Occipital lobe (tissue), 2 donors: ENCODE data around the gene ZNF638. TPM values are rescaled to one million over a fixed set of nuclear protein-coding genes. Genes with fewer than 3 reads are reported as not detected.
"Not testable (repeated sequence)": the region's sequence is repeated elsewhere in the genome, so short reads cannot be mapped to it uniquely, and the experiment has no call there.

Source experiments
- DNase-seq: peaks from one replicate; lab custom pipeline; 2025; lab: John Stamatoyannopoulos, UW
- total RNA-seq: library from RNA; depleted of rRNA; stranded (reverse); fragments of >200 nt; gene quantifications from one replicate; pipeline ENCODE4 v1.2.3, GENCODE V29; 2014

ZNF638 gene
- total RNA-seq, 1 donor from 2014 or later = 399 TPM

GRCh38 chr2:71402427-71402826 lies 70.8 kb downstream of the ZNF638 start:
- DNase-seq = no peak

- no peak for DNase-seq
Observed at GRCh38 chr2:71409611-71410010, 78.0 kb downstream of the ZNF638 start.

- no peak for DNase-seq
Observed at GRCh38 chr2:71410696-71411095, 79.1 kb downstream of the ZNF638 start.

- not testable (repeated sequence) for DNase-seq
Observed at GRCh38 chr2:71416866-71417265, 85.3 kb downstream of the ZNF638 start.

DNA sequence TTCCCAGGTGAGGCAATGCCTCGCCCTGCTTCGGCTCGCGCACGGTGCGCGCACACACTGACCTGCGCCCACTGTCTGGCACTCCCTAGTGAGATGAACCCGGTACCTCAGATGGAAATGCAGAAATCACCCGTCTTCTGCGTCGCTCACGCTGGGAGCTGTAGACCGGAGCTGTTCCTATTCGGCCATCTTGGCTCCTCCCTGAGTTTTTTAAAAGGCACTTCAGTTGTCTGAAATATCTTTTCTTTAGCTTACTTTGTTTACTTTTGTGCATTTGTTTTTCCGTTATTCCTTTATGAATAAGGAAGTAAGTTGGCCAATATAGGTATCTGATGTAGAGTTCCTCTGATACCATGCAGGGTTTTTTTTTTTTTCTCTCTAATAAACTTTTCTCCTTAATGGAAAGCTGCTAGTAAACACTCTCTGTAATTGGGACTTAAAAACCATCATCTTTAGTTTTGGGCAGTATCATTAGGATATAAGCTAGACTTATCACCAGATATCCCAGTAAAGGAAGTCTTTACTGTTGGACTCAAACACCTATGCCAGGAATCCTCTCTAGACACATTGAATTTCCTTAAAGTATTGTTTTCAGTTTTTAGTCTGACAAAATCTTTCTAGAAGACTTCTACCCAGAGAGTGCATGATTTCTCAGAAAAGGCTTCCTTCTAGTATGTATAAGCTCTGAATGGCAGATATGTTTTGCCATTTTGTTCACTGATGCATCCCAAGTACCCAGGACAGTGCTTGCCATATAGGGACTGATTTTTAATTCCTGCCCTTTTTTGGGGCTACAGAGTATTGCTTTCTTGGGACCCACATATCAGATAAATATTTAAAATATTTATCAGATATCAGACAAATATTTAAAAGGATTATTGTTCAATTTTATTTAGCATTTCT lies 86.0 kb downstream of the ZNF638 start:
- DNase-seq = no peak

- no peak for DNase-seq
Observed at GRCh38 chr2:71419145-71419544, 87.6 kb downstream of the ZNF638 start.

- DNase-seq = no peak
Observed at GRCh38 chr2:71419976-71420375, 88.4 kb downstream of the ZNF638 start.

GRCh38 chr2:71422786-71423185 lies 91.2 kb downstream of the ZNF638 start:
- no peak for DNase-seq

DNA sequence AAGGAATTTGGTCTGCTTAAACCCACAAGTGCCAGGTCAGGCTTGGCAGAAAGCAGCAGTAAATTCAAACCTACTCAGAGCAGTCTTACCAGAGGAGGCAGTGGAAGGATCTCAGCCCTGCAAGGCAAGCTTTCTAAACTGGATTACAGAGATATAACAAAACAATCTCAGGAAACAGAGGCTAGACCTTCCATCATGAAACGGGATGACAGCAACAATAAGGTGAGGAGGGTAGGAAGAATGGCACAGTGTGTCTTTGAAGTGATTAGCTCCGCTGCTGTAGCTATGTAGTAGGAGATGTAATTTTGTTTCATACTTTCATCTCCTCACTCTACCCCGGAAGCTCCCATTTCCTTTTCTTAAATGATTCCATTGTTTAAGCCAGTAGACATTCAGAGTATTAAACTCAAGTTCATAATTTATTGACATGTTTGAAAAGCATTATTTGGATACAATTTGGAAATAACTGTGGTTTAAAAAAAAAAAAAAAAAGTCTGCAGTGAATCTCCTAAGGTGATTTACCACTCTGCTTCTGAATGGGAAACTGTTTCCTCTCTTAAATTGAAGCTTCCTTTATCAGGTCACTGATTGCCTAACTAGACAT lies 92.3 kb downstream of the ZNF638 start:
- DNase-seq = no peak

DNA sequence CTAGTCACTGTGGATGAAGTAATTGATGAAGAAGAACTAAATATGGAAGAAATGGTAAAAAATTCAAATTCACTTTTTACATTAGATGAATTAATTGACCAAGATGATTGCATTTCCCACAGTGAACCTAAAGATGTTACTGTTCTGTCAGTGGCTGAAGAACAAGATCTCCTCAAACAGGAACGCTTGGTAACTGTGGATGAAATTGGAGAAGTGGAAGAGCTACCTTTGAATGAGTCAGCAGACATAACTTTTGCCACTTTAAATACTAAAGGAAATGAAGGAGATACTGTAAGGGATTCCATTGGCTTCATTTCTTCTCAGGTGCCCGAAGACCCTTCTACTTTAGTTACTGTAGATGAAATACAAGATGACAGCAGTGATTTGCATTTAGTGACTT lies 95.1 kb downstream of the ZNF638 start:
- DNase-seq = no peak

GRCh38 chr2:71428472-71429383 lies 97.1 kb downstream of the ZNF638 start:
- DNase-seq = no peak

GRCh38 chr2:71445142-71445541 lies 113.6 kb downstream of the ZNF638 start:
- DNase-seq = not testable (repeated sequence)

DNA sequence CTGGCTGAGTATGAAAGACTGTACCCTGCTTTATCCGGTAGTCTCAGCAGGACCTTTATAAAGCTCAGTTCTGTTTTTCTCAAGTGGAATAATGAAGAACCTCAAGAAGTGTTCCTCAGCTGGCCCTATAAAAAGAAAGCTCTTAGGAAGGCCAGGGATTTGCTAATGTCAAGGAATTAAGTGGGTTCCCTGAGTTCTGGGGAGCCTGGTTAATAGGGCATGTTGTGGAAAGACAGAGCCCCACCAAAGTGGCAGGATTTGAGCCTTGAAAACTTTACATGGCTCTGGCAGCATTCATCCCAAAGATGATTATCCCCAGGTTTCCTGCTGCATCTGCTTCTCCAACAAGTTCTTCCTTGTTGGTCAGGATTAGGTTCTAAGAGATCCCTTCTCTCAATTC lies 114.9 kb downstream of the ZNF638 start:
- DNase-seq = no peak

DNA sequence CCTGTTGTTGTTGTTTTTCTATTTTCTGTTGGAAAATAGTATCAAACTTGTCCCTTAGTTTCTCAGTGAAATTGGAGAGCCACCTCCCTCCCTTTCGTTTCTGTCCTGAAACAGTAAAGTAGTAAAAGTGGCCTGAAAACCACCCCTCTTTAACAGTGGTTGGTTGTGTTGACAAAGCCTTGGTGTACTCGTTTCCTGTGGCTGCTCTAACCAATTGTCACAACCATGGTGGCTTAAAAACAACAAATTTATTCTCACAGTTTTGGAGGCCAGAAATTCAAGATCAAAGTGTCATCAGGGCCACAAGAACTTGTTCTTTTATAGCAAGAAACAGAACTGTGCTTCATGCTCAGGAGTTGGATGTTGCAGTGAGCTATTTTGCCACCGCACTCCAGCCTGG lies 117.8 kb downstream of the ZNF638 start:
- DNase-seq = no peak

GRCh38 chr2:71451705-71452104 lies 120.1 kb downstream of the ZNF638 start:
- no peak for DNase-seq

DNA sequence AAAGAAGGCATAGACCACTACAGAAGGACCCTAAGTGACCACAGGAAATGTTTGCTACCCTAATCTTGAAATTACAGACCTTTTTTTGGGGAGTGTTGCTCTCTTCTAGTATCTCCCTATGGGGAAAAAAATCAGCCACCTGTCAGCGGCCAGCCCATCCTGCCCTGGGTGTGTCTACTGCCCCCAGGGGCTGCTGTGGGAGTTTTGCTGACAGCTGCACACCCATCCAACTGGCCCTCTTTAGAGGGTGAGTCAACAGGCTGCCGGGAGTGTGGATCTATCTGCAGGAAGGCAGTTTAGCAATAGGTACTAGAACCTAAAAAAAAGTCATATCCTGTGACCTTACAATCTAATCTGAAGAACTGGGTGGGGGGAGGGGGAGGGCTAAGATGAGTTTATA lies 121.0 kb downstream of the ZNF638 start:
- no peak for DNase-seq

DNA sequence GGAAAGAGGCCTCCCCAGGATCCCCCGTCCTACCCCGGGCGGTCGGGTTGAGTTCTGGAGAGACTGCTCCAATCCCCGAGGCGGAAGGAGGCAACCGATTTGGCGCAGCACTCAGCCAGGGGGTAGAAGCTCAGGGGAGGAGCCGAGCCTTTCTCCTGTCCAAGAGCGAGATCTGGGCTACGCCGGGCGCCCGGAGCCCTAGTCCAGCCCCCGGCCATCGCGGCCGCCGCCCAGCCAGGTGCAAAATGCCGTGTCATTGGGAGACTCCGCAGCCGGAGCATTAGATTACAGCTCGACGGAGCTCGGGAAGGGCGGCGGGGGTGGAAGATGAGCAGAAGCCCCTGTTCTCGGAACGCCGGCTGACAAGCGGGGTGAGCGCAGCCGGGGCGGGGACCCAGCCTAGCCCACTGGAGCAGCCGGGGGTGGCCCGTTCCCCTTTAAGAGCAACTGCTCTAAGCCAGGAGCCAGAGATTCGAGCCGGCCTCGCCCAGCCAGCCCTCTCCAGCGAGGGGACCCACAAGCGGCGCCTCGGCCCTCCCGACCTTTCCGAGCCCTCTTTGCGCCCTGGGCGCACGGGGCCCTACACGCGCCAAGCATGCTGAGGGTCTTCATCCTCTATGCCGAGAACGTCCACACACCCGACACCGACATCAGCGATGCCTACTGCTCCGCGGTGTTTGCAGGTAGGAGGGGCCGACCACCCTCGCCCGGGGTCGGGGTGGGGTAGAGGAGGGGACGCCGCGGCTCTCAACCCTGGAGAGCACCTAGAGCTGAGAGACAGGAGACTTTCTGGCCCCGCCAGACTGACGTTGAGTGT lies 122.0 kb downstream of the ZNF638 start, which contains the start of gene DYSF:
TSS of gene DYSF (plus strand) at position 158 of the 817 bp plus-strand sequence.
- DNase-seq = no peak

- DNase-seq = no peak
Observed at GRCh38 chr2:71454221-71455010, 122.8 kb downstream of the ZNF638 start.

DNA sequence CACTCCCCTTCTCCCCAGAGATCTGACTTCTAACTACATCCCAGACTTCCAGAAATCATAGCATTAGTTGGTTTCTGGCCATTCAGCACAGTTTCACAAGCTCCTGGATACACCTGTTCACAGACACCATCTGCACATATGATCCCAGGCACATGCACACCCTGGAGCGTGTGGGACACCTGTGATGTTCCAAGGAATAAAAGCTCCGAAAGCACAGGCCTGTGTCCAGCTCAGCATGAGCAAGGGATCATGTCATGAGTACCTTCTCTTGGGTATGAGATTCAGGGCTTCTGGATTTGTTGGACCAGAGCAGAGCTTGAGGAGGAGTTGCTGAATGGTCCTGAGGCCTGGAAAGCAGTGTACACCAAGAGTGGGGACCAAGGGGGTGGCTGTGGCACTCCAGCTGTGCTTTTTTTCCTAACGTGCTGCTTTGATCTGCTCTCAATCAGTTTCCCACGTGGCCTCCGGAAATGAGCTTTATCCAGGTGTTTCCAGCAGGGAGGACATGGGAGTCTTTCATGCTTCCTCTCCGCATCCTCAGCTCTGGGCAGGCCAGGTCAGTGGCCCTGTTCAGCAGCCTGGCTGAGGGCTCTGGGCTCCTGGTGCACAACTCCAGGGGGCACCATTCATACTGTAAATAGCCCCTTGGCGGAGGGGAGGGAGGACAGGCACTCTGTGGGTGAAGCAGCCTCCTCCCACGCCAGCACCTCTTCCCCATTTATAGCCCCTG lies 123.6 kb downstream of the ZNF638 start:
- DNase-seq = no peak
